ENCODE results near the gene PRDX1. TPM values are rescaled to one million over a fixed set of nuclear protein-coding genes. Genes with fewer than 3 reads are reported as not detected.
"Not testable (repeated sequence)": the region's sequence is repeated elsewhere in the genome, so short reads cannot be mapped to it uniquely, and the experiment has no call there.

PRDX1 gene
- polyA plus RNA-seq, 1 experiment, result 414 TPM

DNA sequence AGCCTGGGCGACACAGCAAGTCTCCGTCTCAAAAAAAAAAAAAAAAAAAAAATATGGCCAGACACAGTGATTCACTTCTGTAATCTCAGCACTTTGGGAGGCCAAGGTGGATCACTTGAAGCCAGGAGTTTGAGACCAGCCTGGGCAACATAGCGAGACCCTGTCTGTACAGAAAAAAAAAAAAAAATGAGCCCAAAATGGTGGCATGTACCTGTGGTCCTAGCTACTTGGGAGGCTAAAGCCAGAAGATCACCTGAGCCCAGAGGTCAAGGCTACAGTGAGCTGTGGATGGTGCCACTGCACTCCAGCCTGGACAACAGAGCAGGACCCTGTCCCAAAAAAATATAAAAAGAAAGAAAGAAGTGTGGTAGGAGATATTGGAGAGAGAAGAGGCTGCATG, 29.0 kb downstream of the PRDX1 start:
- TF ChIP-seq, protein P1, sequence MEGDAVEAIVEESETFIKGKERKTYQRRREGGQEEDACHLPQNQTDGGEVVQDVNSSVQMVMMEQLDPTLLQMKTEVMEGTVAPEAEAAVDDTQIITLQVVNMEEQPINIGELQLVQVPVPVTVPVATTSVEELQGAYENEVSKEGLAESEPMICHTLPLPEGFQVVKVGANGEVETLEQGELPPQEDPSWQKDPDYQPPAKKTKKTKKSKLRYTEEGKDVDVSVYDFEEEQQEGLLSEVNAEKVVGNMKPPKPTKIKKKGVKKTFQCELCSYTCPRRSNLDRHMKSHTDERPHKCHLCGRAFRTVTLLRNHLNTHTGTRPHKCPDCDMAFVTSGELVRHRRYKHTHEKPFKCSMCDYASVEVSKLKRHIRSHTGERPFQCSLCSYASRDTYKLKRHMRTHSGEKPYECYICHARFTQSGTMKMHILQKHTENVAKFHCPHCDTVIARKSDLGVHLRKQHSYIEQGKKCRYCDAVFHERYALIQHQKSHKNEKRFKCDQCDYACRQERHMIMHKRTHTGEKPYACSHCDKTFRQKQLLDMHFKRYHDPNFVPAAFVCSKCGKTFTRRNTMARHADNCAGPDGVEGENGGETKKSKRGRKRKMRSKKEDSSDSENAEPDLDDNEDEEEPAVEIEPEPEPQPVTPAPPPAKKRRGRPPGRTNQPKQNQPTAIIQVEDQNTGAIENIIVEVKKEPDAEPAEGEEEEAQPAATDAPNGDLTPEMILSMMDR (IDR thresholded peaks at IDR 0.05; ENCODE audit: insufficient read depth, low read depth, low read length), result no peak
- ChIA-PET CTCF (interaction anchor here (0.7 to 7.6 kb wide), 24 partner anchors 8 to 760 kb away, joined by 3 to 173 read pairs (median 6); partner anchors contain the start of genes CCDC163, HECTD3, MMACHC and UROD), POLR2A (no interaction called here)
- no peak for DNase-seq (ENCODE audit: low read depth)
- H3K4me3 ChIP-seq (ENCODE audit: low read depth, low read length), result no peak overlapping the region
- no peaks in the 10 kb centered on the region for H3K27me3 ChIP-seq (ENCODE audit: control insufficient read depth, insufficient read depth, low read length)
- no peaks in the 10 kb centered on the region for H3K36me3 ChIP-seq (ENCODE audit: control insufficient read depth, insufficient read depth, low read length)

DNA sequence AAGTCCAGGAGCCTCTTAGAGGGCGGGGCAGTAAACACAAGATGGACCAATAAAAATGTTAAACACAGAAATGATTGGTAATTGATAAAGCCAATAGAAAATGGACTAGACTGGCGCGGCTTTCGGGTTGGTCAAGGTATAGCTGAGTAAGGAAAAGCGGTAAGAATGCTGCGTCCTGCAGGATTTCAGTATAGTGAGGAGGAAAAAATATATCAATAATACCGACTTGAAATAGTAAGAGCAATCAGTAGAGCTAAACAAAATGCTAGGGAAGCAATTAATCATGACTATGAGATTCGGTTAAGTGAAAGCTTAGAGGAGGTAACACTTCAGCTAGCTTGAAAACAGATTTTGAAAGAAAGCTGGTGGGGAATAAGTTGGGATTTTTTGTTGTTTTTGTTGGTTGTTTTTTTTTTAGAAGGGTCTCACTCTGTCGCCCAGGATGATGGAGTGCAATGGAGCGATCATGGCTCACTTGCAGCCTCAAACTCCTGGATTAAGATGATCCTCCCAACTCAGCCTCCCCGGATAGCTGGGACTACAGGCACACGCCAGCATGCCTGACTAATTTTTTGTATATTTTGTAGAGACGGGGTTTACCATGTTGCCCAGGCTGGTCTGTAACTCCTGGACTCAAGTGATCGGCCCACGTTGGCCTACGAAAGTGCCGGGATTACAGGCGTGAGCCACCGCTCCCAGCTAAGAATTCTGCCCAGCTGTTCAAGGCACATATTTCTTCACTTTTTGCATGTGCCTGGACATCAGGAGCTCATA, 30.0 kb downstream of the PRDX1 start:
- no peaks in the 10 kb centered on the region for H3K36me3 ChIP-seq (ENCODE audit: control insufficient read depth, insufficient read depth, low read length)
- TF ChIP-seq, protein P1 (IDR thresholded peaks at IDR 0.05; ENCODE audit: insufficient read depth, low read depth, low read length), result no peak
- ChIA-PET CTCF (interaction anchor here (0.6 to 7.6 kb wide), 10 partner anchors 9 to 478 kb away, joined by 3 to 173 read pairs (median 10); partner anchors contain the start of genes CCDC163, HECTD3, HPDL and MMACHC), POLR2A (no interaction called here)
- peak overlapping the region; percentile 74 for H3K4me3 ChIP-seq (ENCODE audit: low read depth, low read length)
- no peaks in the 10 kb centered on the region for H3K27me3 ChIP-seq (ENCODE audit: control insufficient read depth, insufficient read depth, low read length)
- DNase-seq (ENCODE audit: low read depth), result no peak

DNA sequence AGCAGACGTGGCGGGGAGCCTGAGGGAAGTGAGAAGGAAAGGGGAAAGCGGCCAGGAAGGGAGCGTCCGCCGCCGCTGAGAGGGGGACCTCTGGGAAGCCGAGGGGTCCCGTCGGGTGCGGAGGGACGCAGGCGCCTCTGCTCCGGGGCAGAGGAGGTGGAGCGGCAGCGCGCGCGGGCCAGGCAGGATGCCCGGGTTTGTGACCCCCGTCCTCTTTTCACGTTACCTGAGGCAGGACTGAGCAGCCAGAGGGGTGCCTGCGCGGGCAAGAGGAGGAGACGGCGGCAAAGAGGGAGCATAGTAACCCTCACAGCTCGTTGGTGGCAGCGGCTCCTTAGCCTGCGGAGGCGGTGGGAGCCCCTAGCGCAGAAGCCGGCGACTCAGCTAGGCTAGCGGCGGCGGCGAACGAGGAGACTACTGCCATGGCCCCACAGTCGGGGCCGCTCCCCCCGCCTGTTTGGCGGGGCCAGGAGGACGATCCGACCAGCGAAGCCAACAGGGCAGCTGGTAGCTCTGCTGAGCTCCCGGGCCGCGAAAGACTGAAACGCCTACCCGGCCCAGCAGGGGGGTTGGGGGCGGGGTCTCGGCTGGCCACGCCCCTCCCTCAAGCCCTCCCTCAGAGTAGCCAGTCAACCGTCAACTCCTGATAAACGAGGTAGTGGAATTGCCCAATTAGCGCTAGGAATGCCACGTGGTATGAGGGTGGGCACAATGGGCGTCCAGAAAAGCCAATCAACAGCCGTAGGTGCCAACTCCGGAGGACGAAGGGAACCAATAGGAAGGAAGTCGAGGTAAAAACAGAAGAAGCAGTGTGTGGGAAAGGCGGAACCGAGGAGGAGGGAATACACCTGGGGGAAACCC, 30.8 kb downstream of the PRDX1 start, which contains the start of gene TESK2:
Gene TESK2, minus strand, starts transcription at position 538 of the 861 bp plus-strand sequence. CDS start 33,378 bp downstream, outside the sequence.
- POLR2A ChIA-PET, result no interaction called here
- CTCF ChIA-PET, result interaction anchor here (0.6 to 7.6 kb wide), 10 partner anchors 10 to 488 kb away, joined by 3 to 173 read pairs (median 6); partner anchors contain the start of genes CCDC163, HECTD3, HPDL and MMACHC
- H3K36me3 ChIP-seq (ENCODE audit: control insufficient read depth, insufficient read depth, low read length), result no peaks in the 10 kb centered on the region
- TF ChIP-seq, protein P1 (IDR thresholded peaks at IDR 0.05; ENCODE audit: insufficient read depth, low read depth, low read length), result peak; percentile 9; the same call in 1 of the 2 replicates
- H3K27me3 ChIP-seq (ENCODE audit: control insufficient read depth, insufficient read depth, low read length), result no peaks in the 10 kb centered on the region
- DNase-seq (ENCODE audit: low read depth), result peak; percentile 98
- peak within 1 kb of the TSS; percentile 74 for H3K4me3 ChIP-seq (ENCODE audit: low read depth, low read length)

DNA sequence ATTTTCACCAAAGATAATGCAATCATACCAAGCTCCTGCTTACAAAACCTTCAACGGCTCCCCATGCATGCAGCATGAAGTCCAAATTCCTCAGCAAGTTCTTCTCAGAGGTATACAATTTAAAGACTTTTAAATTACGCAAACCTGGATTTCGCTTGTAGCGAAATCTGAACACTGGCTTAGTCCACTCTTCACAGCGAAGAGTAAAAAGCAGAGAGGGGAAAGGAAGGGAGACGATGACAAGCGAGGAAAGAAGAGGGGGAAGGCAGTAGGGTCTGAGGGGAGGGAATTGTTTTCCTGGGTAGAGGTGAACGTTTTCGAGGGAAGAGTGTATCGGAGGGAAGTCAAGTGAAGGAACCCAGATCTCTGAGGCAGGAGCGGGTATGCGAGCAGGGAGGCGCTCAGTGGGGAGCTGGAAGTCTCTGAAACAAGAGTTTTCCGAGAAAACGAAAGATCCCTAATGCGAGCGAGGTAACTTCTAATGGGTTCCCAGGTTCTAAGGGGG, 31.5 kb downstream of the PRDX1 start:
- no peak for DNase-seq (ENCODE audit: low read depth)
- ChIA-PET POLR2A (no interaction called here), CTCF (interaction anchor here (1.0 to 7.6 kb wide), 8 partner anchors 10 to 487 kb away, joined by 3 to 173 read pairs (median 6); partner anchors contain the start of genes CCDC163, HECTD3, HPDL and MMACHC)
- TF ChIP-seq, protein P1 (IDR thresholded peaks at IDR 0.05; ENCODE audit: insufficient read depth, low read depth, low read length), result no peak
- Histone ChIP-seq H3K36me3 (ENCODE audit: control insufficient read depth, insufficient read depth, low read length) (no peaks in the 10 kb centered on the region), H3K27me3 (ENCODE audit: control insufficient read depth, insufficient read depth, low read length) (no peaks in the 10 kb centered on the region), H3K4me3 (ENCODE audit: low read depth, low read length) (peak overlapping the region; percentile 74)

DNA sequence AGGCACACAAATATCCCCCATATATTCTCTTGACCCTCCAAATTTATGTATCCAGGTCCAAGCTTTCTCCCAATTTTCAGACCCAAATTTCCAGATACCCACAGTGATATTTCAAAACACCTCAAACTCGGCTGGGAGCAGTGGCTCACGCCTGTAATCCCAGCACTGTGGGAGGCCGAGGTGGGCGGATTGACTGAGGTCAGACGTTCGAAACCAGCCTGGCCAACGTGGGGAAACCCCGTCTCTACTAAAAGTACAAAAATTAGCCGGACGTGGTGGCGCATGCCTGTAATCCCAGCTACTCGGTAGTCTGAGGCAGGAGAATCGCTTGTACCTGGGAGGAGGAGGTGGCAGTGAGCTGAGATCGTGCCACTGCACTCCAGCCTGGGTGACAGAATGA, 32.3 kb downstream of the PRDX1 start:
- H3K27me3 ChIP-seq (ENCODE audit: control insufficient read depth, insufficient read depth, low read length); DNase-seq (ENCODE audit: low read depth); H3K4me3 ChIP-seq (ENCODE audit: low read depth, low read length); H3K36me3 ChIP-seq (ENCODE audit: control insufficient read depth, insufficient read depth, low read length): not testable (repeated sequence)
- CTCF ChIA-PET, result interaction anchor here (1.0 to 7.6 kb wide), 3 partner anchors 11 to 471 kb away, joined by 3 to 173 read pairs (median 6); partner anchors contain the start of genes CCDC163 and MMACHC
- POLR2A ChIA-PET, result interaction anchor here (0.6 kb wide), 1 partner anchor 760 kb away, joined by 3 read pairs; no protein-coding TSS in a partner anchor
